Heart right ventricle (tissue), 16 donors: ENCODE measurements around the gene CDK2AP2. TPM values are rescaled to one million over a fixed set of nuclear protein-coding genes. Genes with fewer than 3 reads are reported as not detected.
A peak's percentile ranks its signal among the peaks of the same experiment; 100 is the strongest.
"Not testable (repeated sequence)": the region's sequence is repeated elsewhere in the genome, so short reads cannot be mapped to it uniquely, and the experiment has no call there.

Experiments used
- ATAC-seq, 8 donors: fragments of 200-7000 bp; cut with Tn5 transposase; one replicate each; pipeline ENCODE4 v1.9.1; 2020; ENCODE audit warnings: mild to moderate bottlenecking in 8 of 8, moderate library complexity in 8 of 8, moderate number of reproducible peaks in 1 of 8
- DNase-seq, 2 donors: peaks; one replicate each; pipeline ENCODE4 v3.0.0-alpha.2; 2020
- H3K27ac ChIP-seq, 10 donors: fragments of 200-600 bp; sonication (generic) in 2 of 10; one replicate each; pipeline versions ENCODE4 v1.5.0 to v1.8.0; 2020 to 2022; ENCODE audit warnings: mild to moderate bottlenecking in 3 of 10
- H3K27me3 ChIP-seq, 7 donors: fragments of 200-600 bp; one replicate each; pipeline ENCODE4 v1.8.0; 2021 to 2022; ENCODE audit warnings: mild to moderate bottlenecking in 2 of 7
- H3K36me3 ChIP-seq, 9 donors: fragments of 200-600 bp; sonication (generic) in 1 of 9; one replicate each; pipeline versions ENCODE4 v1.5.0 to v1.8.0; 2020 to 2022; ENCODE audit warnings: mild to moderate bottlenecking in 2 of 9
- H3K4me1 ChIP-seq, 9 donors: fragments of 200-600 bp; sonication (generic) in 1 of 9; one replicate each; pipeline versions ENCODE4 v1.5.0 to v1.8.0; 2020 to 2022; ENCODE audit warnings: mild to moderate bottlenecking in 4 of 9
- H3K4me3 ChIP-seq, 10 donors: fragments of 200-600 bp; sonication (generic) in 2 of 10; one replicate each; pipeline versions ENCODE4 v1.5.0 to v1.8.0; 2020 to 2022; ENCODE audit warnings: mild to moderate bottlenecking in 7 of 10, moderate library complexity in 2 of 10
- H3K9me3 ChIP-seq, 11 donors: fragments of 200-600 bp in 10 of 11; sonication (generic) in 2 of 11; one replicate each; pipeline versions ENCODE4 v1.5.0 to v1.8.0; 2013 to 2022; ENCODE audit warnings: mild to moderate bottlenecking in 2 of 11, control low read depth in 1 of 11, moderate library complexity in 1 of 11
- CTCF ChIP-seq, 9 donors: fragments of 200-600 bp; sonication (generic) in 2 of 9; IDR thresholded peaks; one replicate each; pipeline versions ENCODE4 v1.5.0 to v1.8.0; 2021 to 2022; ENCODE audit warnings: antibody characterized with exemption in 9 of 9, mild to moderate bottlenecking in 5 of 9, moderate library complexity in 1 of 9
- WGBS, 2 donors: extraction: QIAGEN DNeasy Blood & Tissue Kit; methylation state at CpG; one replicate each; pipeline ENCODE4 v1.1.7; 2013; ENCODE audit warnings: inconsistent platforms in 1 of 2; 5-methylcytosine and 5-hydroxymethylcytosine counted together
- intact Hi-C, 10 donors: fragments of 100-400 bp; cut with DNase I; formaldehyde crosslinking; loops; one replicate each; pipeline versions ENCODE4 v1.11.1 to v1.14.2; 2022
- long read RNA-seq, 3 donors: library from polyadenylated mRNA; unstranded; transcript quantifications; one replicate each; pipeline ENCODE4 v2.0.0, GENCODE V29; 2020 to 2021
- polyA plus RNA-seq, 2 donors: library from polyadenylated mRNA; stranded (reverse); fragments of 200-250 nt; gene quantifications; one replicate each; pipeline ENCODE4 v1.2.3, GENCODE V29; 2013
- total RNA-seq, 10 donors: library from RNA; stranded (reverse); fragmentation: NEBNext Ultra II Directional in 3 of 10; extraction: Animal tissue kit (Norgen Biotek cat#: 25700) in 3 of 10; gene quantifications; one replicate each; pipeline versions ENCODE4 v1.2.1 to v1.2.4, GENCODE V29; 2021 to 2023
- donor health status: Arrhythmogenic right ventricular cardiomyopathy.
- donor health status: ischemic (EF 13 %, LVEDD 7.1; RV severe dilation, severe dysfunction).
- donor health status: healthy with polysubstance abuse.
- donor health status: DM: no; HTN: yes; CAD: no.
- donor health status: DM: no; HTN: no; CAD: no.
- donor health status: ischemic (EF 25% LVEDD 6.9; RV normal size, moderate dysfunction).
- donor health status: ischemic (EF 25% LVEDD 5.7; RV mildly dilated, moderate dysfunction).
- donor health status: healthy.
- donor health status: DM: yes; HTN: yes; CAD: no.
- donor health status: Ischemic cardiomyopathy.
- donor health status: ischemic (EF 35%, LVEDD 5.7; RV mildly dilated, moderate dysfunction).
- donor health status: nonischemic (EF 11% LVEDD 7.7; RV severe dilation, severe dysfunction).
- donor health status: DM: yes; HTN: yes; CAD: no.
- donor health status: PGD.
- donor health status: ischemic (EF 29% LVEDD 5.4; RV normal size, mild dysfunction).
- donor health status: nonischemic (EF 23%, LVEDD 6.1; RV moderate dilation, normal function).

The CDK2AP2 gene
- total RNA-seq (10 to 100 TPM; 29.3 to 94.1 (median 53.4) TPM), polyA plus RNA-seq (100 to 1,000 TPM in 1 of 2 donors, 10 to 100 TPM in 1; 80.0 to 602 TPM)
- long read RNA-seq, donor 1, transcript CDK2AP2-201 (4 exons, 1,378 nt) = major isoform, 58 of 72 reads
- long read RNA-seq, donor 1, transcript CDK2AP2-202 (3 exons, 1,692 nt) = minor isoform, 9 of 72 reads
- long read RNA-seq, donor 1, partial matches to known transcripts = 0 of 72 reads
- long read RNA-seq, donor 1, other reads (novel, unspliced or antisense) = 4 of 72 reads
- long read RNA-seq, donor 2, transcript CDK2AP2-202 (3 exons, 1,692 nt) = minor isoform, 9 of 78 reads
- long read RNA-seq, donor 2, transcript CDK2AP2-204 (4 exons, 923 nt) = minor isoform, 8 of 78 reads
- long read RNA-seq, donor 2, transcript CDK2AP2-201 (4 exons, 1,378 nt) = major isoform, 54 of 78 reads
- long read RNA-seq, donor 2, partial matches to known transcripts = 0 of 78 reads
- long read RNA-seq, donor 2, other reads (novel, unspliced or antisense) = 6 of 78 reads
- long read RNA-seq, donor 3, transcript CDK2AP2-203 (2 exons, 772 nt) = minor isoform, 9 of 134 reads
- long read RNA-seq, donor 3, transcript CDK2AP2-201 (4 exons, 1,378 nt) = major isoform, 94 of 134 reads
- long read RNA-seq, donor 3, transcript CDK2AP2-202 (3 exons, 1,692 nt) = minor isoform, 15 of 134 reads
- long read RNA-seq, donor 3, transcript CDK2AP2-204 (4 exons, 923 nt) = minor isoform, 6 of 134 reads
- long read RNA-seq, donor 3, partial matches to known transcripts = 2 of 134 reads
- long read RNA-seq, donor 3, other reads (novel, unspliced or antisense) = 4 of 134 reads

GRCh38 chr11:67507864-67508485, at the start of gene CDK2AP2:
CDK2AP2 (minus strand) TSS chr11:67508162; CDS start chr11:67508082, 80 bp downstream.
- TF ChIP-seq CTCF (IDR thresholded peaks at IDR 0.05) = no peak
- H3K4me1 ChIP-seq = peaks cover 17 to 47% (median 41%) of the 10 kb centered on the region in 9 donors

DNA sequence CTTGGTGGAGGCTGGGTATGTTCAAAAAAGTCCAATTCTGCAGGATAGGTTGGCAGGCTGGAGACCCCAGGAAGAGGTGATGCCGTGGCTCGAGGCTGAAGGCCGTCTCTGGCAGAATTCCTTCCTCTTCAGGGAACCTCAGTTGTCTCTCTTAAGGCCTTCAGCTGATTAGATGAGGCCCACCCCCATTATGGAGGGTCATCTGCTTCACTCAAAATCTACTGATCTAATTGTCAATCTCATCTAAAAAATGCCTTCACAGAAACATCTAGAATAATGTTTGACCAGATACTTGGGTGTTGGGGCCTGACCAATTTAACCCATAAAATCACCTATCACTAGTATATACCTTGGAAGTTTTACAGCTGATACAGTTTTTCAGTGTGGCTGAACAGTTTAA, 48.3 kb upstream of the CDK2AP2 start:
- ATAC-seq (no peak), DNase-seq (no peak)
- Histone ChIP-seq H3K27me3 (peaks cover 0 to 4% (median 0%) of the 10 kb centered on the region in 7 donors), H3K4me3 (no peak overlapping the region), H3K9me3 (no peaks in the 10 kb centered on the region), H3K36me3 (no peaks in the 10 kb centered on the region), H3K27ac (no peak overlapping the region), H3K4me1 (peaks cover 0 to 13% (median 5%) of the 10 kb centered on the region in 9 donors)
- TF ChIP-seq CTCF (IDR thresholded peaks at IDR 0.05) = no peak
- intact Hi-C loops = loop anchor here in 1 of 10 donors (5.0 kb wide), 1 partner anchor 49 kb away; the partner anchor contains the start of genes CDK2AP2 and PITPNM1
- 63 to 71% methylated on average over 3 of the region's 3 CpGs for WGBS, 2 donors

More at GRCh38 chr11:67507864-67508485, at the start of gene CDK2AP2:
- intact Hi-C loops = loop anchor here in 8 of 10 donors (1.0 to 10.0 kb wide), 13 partner anchors 25 to 156 kb away; partner anchors contain the start of genes PPP1CA (in 5 of the 8), TBC1D10C (in 4 of the 8), POLD4 (in 3 of the 8) and GSTP1 (in 2 of the 8)
- H3K4me3 ChIP-seq = peak within 1 kb of the TSS; percentile 50 to 97 (median 78)
- peaks cover 0 to 10% (median 0%) of the 10 kb centered on the region in 9 donors for H3K36me3 ChIP-seq
- H3K9me3 ChIP-seq = no peaks in the 10 kb centered on the region
- peak; percentile 100 for DNase-seq
- ATAC-seq = peak; percentile 76 to 90 (median 84)
- peaks cover 0 to 7% (median 0%) of the 10 kb centered on the region in 7 donors for H3K27me3 ChIP-seq
- WGBS, 2 donors = 1% methylated on average over 50 to 57 of the region's 57 CpGs
- H3K27ac ChIP-seq = peak within 1 kb of the TSS; percentile 96 to 100 (median 98)

- H3K4me1 ChIP-seq, H3K9me3 ChIP-seq, H3K4me3 ChIP-seq, DNase-seq, intact Hi-C loops, ATAC-seq, H3K27ac ChIP-seq, H3K36me3 ChIP-seq, H3K27me3 ChIP-seq: not testable (repeated sequence)
Observed at GRCh38 chr11:67551697-67552096, 43.7 kb upstream of the CDK2AP2 start.

DNA sequence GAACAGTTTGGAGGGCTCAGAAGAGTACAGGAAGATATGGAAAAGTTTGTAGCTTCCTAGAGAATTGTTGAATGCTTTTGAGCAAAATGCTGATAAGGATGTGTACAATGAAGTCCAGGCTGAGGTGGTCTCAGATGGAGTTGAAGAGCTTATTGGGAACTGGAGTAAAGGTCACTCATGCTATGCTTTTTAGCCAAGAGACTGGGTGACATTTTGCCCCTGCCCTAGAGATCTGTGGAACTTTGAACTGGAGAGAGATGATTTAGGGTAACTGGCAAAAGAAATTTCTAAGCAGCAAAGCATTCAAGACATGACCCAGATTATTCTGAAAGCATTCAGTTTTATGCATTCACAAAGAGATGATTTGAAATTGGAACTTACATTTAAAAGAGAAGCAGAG, 43.2 kb upstream of the CDK2AP2 start:
- Histone ChIP-seq H3K27ac (no peak overlapping the region), H3K27me3 (no peaks in the 10 kb centered on the region), H3K4me1 (no peaks in the 10 kb centered on the region), H3K9me3 (no peaks in the 10 kb centered on the region), H3K36me3 (no peaks in the 10 kb centered on the region), H3K4me3 (no peak overlapping the region)
- intact Hi-C loops = no loop called here
- DNase-seq (no peak), ATAC-seq (no peak)
- no peak for TF ChIP-seq CTCF (IDR thresholded peaks at IDR 0.05)
